ENCODE results near the gene UBFD1.
"Not testable (repeated sequence)": the region's sequence is repeated elsewhere in the genome, so short reads cannot be mapped to it uniquely, and the experiment has no call there.

The UBFD1 gene

DNA sequence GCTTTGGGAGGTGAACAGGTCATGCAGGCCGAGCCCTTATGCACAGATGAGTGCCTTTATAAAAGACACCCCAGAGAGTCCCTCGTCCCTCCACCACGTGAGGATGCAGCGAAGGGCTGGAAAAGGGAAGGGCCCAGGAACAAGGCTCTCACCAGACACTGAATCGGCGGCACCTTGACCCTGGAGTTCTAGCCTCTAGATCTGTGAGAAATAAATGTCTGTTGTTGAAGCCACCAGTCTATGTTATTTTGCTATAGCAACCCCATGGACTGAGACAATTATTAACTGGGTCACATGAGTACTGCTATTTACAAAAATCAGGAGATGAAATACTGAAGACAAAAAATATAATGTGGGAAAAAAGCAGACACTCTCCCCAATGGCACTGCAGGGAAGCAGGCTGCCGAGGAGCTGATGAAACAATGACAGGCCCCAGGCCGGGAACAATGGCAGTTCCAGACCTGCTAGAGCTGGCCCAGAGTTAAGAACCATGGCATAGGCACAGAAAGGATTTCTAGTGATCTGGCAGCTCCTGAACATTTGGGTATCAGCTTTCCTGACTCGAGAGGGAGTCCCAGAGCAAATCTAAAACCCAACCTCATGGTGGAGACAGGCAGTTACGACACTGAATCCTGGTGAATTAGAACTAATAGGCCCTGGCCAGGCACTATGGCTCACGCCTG is 29.4 kb upstream of the UBFD1 start:
- DNase-seq = no peak

DNA sequence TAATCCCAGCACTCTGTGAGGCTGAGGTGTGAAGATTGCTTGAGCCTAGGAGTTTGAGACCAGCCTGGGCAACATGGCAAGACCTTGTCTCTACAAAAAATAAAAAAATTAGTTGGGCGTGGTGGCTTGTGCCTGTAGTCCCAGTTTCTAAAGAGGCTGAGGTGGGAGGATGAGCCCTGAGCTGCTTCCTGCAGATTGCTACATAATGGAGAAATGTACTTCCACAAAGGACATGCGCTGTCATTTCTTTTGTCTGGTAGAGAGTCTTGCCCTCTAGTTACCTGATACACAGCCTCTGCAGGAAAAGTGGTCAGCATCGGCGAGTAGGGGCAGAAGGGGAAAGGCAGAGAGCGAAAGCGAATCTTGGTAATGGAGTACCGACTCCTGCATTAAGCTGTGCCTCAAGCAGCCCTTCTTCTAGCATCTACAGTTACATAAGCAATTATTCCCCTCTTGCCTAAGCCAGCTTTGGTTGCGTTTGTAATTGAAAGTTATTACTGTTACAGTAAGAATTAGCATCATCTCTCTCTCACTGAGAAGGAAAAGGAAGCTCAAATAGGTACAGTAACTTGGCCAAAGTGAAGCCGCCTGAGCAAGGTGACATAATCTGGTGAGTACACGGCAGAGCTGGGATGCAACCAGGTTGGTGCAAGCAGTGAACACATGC is 28.8 kb upstream of the UBFD1 start:
- DNase-seq = no peak

- DNase-seq = no peak
These were observed 27.5 kb upstream of the UBFD1 start for GRCh38 chr16:23530062-23530461.

GRCh38 chr16:23532448-23532847 is 25.1 kb upstream of the UBFD1 start:
- no peak for DNase-seq

DNA sequence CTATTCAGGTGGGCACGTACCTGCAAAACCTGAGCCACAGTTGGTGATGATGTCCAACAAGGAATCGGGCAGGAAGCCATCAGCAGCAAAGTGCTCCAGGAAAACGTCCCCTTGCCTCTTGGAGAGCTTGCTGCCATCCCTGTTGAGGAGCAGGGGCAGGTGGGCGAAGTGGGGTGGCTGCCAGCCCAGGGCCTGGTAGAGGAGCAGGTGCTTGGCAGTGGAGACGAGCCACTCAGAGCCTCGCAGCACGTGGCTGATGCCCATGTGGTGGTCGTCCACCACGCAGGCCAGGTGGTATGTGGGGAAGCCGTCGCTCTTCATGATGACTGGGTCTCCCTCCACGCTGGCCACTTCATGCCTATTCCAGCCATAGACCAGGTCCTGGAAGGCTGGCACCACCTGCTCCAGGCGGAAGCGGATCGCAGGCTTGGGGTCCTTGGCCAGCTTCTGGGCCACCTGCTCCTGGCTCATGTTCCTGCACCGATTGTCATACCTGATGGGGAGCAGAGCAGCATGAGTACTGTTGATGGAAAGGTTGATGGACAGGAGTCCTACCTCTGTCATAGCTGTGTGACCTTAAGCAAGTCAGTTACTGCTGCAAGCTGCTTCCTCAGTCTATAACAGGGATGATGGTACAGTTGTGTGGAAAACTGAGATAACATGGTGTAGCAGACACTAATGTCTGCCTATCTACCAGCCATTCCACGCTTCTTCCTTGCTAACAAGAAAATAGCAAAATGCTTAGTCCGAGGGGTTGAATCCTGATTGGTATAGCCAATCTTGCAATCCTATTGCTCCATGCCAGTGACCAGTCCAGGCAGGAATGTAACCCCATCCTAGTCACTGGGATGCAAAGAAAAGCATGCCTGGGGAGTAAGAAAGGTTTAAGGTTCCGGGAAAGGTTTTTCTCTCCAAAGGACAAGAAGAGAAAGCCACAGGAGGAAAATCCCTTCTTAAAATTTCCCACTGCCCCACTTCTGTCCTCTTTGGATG is 22.4 kb upstream of the UBFD1 start:
- DNase-seq = no peak

- peak; percentile 20 for DNase-seq
These were observed 21.6 kb upstream of the UBFD1 start for GRCh38 chr16:23535901-23536300.

DNA sequence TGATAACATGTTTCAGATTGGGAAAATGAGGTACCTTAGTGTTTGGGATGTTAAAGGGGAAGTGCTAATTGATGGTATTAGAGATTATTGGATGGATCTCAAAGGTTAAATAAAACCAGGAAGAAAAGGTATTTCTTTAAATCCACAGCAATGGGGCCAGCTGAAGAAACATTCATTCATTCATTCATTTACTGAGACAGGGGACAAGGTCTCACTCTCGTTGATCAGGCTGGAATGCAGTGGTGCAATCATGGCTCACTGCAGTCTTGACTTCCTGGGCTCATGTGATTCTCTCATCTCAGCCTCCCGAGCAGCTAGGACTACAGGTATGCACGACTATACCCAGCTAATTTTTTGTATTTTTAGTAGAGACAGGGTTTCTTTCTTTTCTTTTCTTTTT is 20.1 kb upstream of the UBFD1 start:
- no peak for DNase-seq

DNA sequence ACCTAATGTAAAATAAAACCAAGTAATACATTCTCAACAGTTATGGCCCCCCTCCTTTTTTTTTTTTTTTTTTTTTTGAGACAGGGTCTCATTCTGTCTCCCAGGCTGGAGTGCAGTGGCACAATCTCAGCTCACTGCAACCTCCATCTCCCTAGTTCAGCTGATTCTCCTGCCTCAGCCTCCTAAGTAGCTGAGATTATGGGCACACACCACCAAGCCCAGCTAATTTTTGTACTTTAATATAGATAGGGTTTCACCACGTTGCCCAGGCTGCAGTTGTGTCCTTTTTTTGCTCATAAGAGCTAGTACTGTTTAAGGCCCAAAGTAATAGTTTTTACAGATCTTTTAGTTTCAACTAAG is 18.6 kb upstream of the UBFD1 start:
- DNase-seq = no peak

- no peak for DNase-seq
These were observed 17.3 kb upstream of the UBFD1 start for GRCh38 chr16:23539984-23540816.

DNA sequence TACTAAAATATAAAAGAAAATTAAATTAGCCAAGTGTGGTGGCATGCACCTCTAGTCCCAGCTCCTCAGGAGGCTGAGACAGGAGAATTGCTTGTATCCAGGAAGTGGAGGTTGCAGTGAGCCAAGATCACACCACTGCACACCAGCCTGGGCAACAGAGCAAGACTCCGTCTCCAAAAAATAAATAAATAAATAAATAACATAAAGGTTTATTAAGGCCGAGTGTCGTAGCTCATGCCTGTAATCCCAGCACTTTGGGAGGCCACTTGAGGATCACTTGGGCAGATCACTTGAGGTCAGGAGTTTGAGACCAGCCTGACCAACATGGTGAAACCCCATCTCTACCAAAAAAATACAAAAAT is 16.7 kb upstream of the UBFD1 start:
- not testable (repeated sequence) for DNase-seq

GRCh38 chr16:23544436-23544835 is 13.1 kb upstream of the UBFD1 start:
- no peak for DNase-seq

DNA sequence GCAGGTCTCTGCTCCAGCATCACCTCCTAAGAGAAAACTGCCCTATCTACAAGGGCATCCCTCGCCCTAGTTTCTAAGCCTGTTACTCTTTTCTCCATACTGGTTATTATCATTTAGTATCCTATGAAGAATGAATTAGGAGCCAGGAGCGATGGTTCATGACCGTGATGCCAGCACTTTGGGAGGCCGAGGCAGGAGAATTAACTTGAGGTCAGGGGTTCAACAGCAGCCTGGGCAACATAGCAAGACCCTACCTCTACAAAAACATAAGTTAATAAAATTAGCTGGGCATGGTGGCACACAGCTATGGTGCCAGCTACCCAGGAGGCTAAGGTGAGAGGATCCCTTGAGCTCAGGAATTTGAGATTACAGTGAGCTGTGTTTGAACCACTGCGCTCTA is 7.6 kb upstream of the UBFD1 start:
- DNase-seq = no peak

DNA sequence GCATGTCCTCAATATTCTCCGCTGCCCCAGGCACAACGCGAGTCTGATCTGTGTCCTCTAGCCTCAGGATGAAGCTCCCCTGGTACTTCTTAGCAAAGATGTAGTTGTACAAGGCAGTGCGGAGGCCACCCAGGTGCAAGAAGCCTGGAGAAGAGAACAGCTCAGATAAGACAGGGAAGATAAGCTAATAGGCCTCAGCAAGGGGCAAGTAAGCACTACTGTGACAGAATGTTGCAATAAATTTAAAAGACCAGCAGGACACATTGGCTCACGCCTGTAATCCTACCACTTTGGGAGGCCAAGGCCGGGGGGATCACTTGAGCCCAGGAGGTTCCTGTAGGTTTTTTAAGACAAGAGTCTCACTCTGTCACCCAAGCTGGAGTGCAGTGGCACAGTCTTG is 5.4 kb upstream of the UBFD1 start:
- DNase-seq = no peak

GRCh38 chr16:23554536-23554935 is 3.0 kb upstream of the UBFD1 start:
- DNase-seq = no peak

DNA sequence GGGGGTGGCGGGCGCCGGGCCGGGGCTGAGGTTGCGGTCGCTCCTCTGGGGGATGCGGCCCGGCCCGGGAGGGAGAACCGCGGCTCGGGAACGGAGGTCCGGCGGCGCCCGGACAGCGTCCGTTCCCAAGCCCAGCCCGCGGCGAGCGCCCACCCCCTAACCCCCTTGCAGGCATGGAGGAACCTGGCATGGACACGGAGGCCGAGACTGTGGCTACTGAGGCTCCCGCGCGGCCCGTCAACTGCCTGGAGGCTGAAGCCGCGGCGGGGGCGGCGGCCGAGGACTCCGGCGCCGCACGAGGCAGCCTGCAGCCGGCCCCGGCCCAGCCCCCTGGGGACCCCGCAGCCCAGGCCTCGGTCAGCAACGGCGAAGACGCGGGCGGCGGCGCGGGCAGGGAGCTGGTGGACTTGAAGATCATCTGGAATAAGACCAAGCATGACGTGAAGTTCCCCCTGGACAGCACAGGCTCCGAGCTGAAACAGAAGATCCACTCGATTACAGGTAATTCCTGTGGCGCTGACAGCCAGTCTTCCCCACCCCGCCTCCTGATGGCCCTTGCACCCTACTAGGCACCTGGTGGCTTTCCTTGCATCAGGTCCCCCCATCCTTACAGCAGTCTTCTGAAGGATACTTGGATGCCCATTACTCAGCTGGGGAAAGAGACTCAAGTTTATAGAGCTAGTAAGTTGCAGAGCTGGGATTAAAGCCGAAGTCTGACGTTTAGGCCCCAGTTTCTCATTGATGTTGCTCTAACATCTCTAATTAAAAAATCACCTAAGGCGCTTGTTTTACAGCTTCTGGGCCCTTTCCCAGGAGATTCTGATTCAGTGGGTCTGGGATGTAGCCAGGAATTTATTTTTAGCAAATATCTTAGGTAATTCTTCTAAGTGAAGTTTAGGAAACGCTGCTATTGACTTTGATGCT is 514 bp downstream of the UBFD1 start:
- DNase-seq = peak; percentile 22

DNA sequence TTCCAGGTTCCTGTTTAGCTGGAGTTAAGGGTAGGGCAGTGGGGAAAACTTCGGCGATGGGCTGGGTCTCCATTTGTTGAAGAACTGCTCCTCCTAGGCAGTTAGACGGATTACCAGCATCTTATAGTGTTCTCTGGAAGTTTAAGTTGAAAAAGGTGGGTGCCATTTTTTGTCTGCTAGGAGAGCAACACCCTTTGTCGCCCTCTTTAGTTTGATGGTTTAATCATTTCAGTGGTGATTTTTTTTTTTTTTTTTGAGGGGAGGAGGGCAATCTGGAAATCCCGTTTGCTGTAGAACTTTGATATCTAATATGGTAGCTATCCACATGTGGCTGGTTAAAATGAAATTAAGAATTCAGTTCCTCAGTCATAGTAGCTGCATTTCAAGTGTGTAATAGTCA is 4.1 kb downstream of the UBFD1 start:
- DNase-seq = no peak

DNA sequence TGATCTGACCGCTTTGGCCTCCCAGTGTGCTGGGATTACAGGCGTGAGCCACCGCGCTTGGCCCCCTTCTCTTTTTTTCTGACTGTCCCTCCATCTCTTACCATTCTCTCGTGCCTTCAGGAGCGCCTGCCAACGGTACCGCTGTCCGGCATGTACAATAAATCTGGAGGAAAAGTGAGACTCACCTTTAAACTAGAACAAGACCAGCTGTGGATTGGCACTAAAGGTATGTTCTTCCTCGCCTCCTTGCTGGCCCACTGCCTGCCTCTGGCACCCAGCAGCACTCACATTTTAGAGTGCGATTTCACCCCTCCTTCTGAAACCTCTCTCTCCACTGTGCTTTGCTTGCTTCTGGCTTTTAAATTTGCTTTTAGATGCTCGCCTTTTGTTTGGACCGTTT is 5.0 kb downstream of the UBFD1 start:
- no peak for DNase-seq

DNA sequence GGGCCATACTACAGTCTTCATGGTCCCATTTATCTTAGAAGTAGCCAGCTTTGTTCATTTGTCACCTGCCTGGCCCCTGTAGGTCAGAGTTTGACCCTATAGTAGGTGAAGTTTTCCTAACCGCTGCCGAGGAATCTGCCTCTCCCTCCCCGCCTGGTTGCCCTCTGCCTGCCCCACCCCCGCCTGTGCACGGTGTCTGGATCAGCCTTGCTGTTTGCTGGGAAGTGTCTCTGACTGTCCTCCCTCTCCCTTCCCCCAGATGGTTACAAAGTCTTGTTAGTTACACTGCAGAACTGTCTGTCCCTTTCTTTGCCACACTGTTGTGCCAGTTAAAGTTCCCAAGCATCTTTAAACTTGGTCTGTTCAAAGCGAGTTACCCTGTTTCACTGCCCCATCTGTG is 5.7 kb downstream of the UBFD1 start:
- no peak for DNase-seq

- no peak for DNase-seq
These were observed 7.2 kb downstream of the UBFD1 start for GRCh38 chr16:23564575-23565363.

GRCh38 chr16:23566724-23567123 is 9.2 kb downstream of the UBFD1 start:
- DNase-seq = no peak

GRCh38 chr16:23567602-23568001 is 10.1 kb downstream of the UBFD1 start:
- DNase-seq = no peak
